ENCODE measurements around the gene TRMT6. TPM values are rescaled to one million over a fixed set of nuclear protein-coding genes. Genes with fewer than 3 reads are reported as not detected.

The TRMT6 gene
- total RNA-seq, 4 donors from 2014 or later, result 3.5 to 18.2 (median 5.6) TPM

DNA sequence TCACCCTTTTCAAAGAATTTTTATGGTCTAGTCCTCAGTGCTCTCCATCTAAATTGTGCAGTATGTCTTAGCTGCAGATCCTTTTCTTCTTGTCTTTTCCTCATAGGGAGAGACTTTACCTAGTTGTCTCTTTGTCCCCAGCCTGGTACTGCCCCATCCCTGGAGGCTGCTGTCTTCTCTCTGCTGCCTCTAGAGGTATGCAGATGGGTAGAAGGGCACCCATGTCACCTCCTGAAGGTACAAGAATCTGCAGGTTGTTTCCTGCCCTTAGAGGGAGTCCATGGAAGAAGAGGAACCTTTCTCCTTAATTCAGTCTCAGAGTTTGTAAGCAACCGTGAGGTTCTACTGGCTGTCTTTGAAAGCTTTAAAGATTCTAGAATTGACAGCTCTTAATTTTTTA is 39.2 kb upstream of the TRMT6 start:
- Histone ChIP-seq H3K4me1 (no peaks in the 10 kb centered on the region), H3K27me3 (no peaks in the 10 kb centered on the region), H3K27ac (no peak overlapping the region), H3K36me3 (peaks cover 0 to 17% (median 0%) of the 10 kb centered on the region in 3 donors), H3K4me3 (no peak overlapping the region), H3K9me3 (no peaks in the 10 kb centered on the region)
- DNase-seq, result no peak
- TF ChIP-seq, protein P1, sequence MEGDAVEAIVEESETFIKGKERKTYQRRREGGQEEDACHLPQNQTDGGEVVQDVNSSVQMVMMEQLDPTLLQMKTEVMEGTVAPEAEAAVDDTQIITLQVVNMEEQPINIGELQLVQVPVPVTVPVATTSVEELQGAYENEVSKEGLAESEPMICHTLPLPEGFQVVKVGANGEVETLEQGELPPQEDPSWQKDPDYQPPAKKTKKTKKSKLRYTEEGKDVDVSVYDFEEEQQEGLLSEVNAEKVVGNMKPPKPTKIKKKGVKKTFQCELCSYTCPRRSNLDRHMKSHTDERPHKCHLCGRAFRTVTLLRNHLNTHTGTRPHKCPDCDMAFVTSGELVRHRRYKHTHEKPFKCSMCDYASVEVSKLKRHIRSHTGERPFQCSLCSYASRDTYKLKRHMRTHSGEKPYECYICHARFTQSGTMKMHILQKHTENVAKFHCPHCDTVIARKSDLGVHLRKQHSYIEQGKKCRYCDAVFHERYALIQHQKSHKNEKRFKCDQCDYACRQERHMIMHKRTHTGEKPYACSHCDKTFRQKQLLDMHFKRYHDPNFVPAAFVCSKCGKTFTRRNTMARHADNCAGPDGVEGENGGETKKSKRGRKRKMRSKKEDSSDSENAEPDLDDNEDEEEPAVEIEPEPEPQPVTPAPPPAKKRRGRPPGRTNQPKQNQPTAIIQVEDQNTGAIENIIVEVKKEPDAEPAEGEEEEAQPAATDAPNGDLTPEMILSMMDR (IDR thresholded peaks at IDR 0.05), result no peak
- TF ChIP-seq POLR2A (IDR thresholded peaks at IDR 0.05), result no peak

DNA sequence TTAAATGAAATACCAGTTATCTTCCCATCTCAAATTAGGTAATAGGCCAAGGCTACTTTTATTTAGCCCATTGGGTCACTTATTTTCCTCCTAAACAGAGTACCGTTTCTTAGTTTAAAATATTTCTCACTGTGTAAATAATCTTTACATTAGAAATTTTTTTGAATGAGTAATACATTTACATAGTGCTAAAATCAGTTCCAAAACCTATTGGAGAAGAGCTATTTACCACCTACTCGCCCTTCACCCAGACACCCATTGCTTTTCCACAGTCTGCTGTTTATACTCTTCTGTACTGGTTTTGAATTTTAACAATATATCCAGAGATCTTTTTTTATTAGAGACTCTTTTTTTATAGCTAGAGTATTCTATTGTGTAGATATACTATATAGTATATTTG is 37.0 kb upstream of the TRMT6 start:
- no peak overlapping the region for H3K27ac ChIP-seq
- TF ChIP-seq, protein P1 (IDR thresholded peaks at IDR 0.05), result no peak
- TF ChIP-seq POLR2A (IDR thresholded peaks at IDR 0.05), result no peak
- no peak for DNase-seq
- H3K9me3 ChIP-seq, result no peaks in the 10 kb centered on the region
- H3K4me3 ChIP-seq, result no peak overlapping the region
- H3K4me1 ChIP-seq, result no peaks in the 10 kb centered on the region
- peaks cover 0 to 27% (median 0%) of the 10 kb centered on the region in 3 donors for H3K36me3 ChIP-seq
- no peaks in the 10 kb centered on the region for H3K27me3 ChIP-seq

DNA sequence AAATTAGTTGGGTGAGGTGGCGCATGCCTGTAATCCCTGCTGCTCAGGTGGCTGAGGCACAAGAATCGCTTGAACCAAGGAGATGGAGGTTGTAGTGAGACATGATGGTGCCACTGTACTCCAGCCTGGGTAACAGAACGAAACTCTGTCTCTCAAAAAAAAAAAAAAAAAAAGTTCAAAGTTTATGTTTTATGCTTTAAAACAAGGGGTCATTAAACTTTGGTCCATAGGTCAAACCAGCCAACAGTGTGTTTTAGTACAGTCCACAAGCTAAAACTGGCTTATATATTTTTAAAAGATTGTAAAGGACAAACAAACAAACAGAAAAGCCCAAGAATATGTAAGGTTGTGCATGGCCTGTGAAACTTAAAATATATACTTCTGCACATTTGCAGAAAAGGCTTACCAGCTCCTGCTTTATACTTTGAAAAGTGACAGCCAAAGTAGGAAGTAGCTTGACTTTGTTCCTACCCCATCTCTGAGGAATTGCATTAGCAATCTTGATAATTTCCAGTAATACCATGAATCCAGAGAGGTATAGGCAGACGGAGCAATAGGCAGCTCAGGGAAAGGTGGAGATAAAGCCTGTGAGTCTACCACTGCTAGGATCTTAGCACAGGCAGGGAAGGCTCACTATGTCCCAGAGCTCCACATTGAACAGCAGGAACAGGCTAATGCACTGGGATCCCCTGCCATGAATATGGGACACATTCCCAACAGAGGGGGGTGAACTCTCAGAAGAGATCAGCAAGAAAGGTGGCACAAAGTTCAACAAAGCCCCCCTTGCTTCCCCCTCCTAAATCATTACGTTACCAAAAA is 30.6 kb upstream of the TRMT6 start:
- TF ChIP-seq, protein P1 (IDR thresholded peaks at IDR 0.05), result no peak
- no peak for TF ChIP-seq POLR2A (IDR thresholded peaks at IDR 0.05)
- Histone ChIP-seq H3K36me3 (peaks cover 0 to 27% (median 0%) of the 10 kb centered on the region in 3 donors), H3K4me1 (no peaks in the 10 kb centered on the region), H3K27me3 (no peaks in the 10 kb centered on the region), H3K27ac (peak overlapping the region in 2 of 4 donors; percentile 25 to 73), H3K9me3 (no peaks in the 10 kb centered on the region), H3K4me3 (no peak overlapping the region)
- DNase-seq, result no peak

DNA sequence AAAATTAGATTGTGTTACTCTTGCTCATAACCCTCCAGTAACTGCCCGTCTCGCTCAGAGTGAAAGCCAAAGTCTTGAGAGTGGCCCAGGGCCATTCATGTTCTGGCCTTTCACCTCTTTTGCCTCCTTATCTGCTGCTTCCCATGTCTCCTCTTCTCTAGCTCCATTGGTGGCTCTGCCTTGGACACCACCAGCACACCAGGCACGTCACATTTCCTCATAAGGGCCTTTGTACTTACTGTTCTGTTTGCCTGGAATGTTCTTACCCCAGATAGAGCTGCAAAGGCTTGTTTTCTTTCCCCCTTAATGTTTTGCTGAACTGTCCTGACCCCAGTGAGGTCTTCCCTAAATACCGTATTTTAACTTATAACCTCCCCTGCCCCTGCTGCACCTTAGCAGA is 29.5 kb upstream of the TRMT6 start:
- Histone ChIP-seq H3K36me3 (peaks cover 0 to 27% (median 0%) of the 10 kb centered on the region in 3 donors), H3K4me3 (no peak overlapping the region), H3K27me3 (no peaks in the 10 kb centered on the region), H3K9me3 (no peaks in the 10 kb centered on the region), H3K4me1 (no peaks in the 10 kb centered on the region), H3K27ac (no peak overlapping the region)
- DNase-seq, result no peak
- TF ChIP-seq POLR2A (IDR thresholded peaks at IDR 0.05), result no peak
- TF ChIP-seq, protein P1 (IDR thresholded peaks at IDR 0.05), result no peak

DNA sequence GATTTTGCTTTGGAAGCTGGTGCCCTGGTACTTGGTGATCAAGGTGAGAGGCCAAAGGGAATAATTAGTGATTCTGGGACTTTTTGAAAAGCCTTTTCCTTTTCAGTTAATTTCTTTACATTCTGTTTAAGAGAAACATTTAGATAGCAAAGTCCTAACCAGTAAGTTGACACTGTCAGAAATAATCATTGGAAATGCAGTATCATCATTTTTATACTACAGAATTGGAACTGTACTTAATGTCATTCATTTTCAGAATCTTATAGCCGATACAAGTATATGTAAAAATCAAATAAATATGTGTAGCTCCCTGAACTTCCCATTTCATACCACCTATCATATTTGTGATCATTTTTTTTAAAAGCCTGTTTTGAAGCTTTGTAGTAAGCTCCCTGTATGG is 27.6 kb upstream of the TRMT6 start:
- H3K4me3 ChIP-seq, result no peak overlapping the region
- peaks cover 0 to 21% (median 0%) of the 10 kb centered on the region in 3 donors for H3K36me3 ChIP-seq
- peaks cover 0 to 4% (median 0%) of the 10 kb centered on the region in 4 donors for H3K4me1 ChIP-seq
- H3K27me3 ChIP-seq, result no peaks in the 10 kb centered on the region
- TF ChIP-seq, protein P1 (IDR thresholded peaks at IDR 0.05), result no peak
- H3K9me3 ChIP-seq, result no peaks in the 10 kb centered on the region
- H3K27ac ChIP-seq, result no peak overlapping the region
- no peak for DNase-seq
